HEK293 (cell line): ENCODE data around the gene ZNRF1.
A peak's percentile ranks its signal among the peaks of the same experiment; 100 is the strongest.

ENCODE experiments used
- CTCF ChIA-PET: fragments of 350-600 bp; formaldehyde crosslinking; extraction: SDS; loops from one replicate; lab custom pipeline; 2021; ENCODE audit warnings: antibody characterized with exemption; lab: Yijun Ruan, JAX
- POLR2A ChIA-PET: fragments of 300-600 bp; formaldehyde crosslinking; extraction: SDS; loops from one replicate; lab custom pipeline; 2020; ENCODE audit warnings: antibody characterized with exemption, inconsistent platforms; lab: Yijun Ruan, JAX
- H3K27ac ChIP-seq: fragments of 200-500 bp; sonication (Bioruptor generic); 2 replicates; pipeline ENCODE4 v1.5.1; 2014; ENCODE audit warnings: low read depth, low read length, control low read depth, inconsistent platforms; ENCODE audit errors: extremely low read depth
- H3K36me3 ChIP-seq, 2 experiments: fragments of 200-500 bp in 1 of 2; sonication (Bioruptor generic) in 1 of 2; 1 replicate in 1 of 2; 2 replicates in 1 of 2; pipeline ENCODE4 v1.5.1; 2014 to 2017; ENCODE audit warnings: inconsistent platforms in 2 of 2, low read length in 2 of 2; ENCODE audit not compliant: control insufficient read depth in 2 of 2, insufficient read depth in 1 of 2
- H3K4me1 ChIP-seq: fragments of 200-500 bp; sonication (Bioruptor generic); 2 replicates; pipeline ENCODE4 v1.5.1; 2014; ENCODE audit warnings: mild to moderate bottlenecking, low read length, inconsistent platforms; ENCODE audit not compliant: control insufficient read depth, insufficient read depth
- H3K4me3 ChIP-seq: 2 replicates; pipeline ENCODE4 v1.5.1; 2011; ENCODE audit warnings: low read depth, mild to moderate bottlenecking, control low read depth, low read length, moderate library complexity
- H3K9me3 ChIP-seq: fragments of 200-500 bp; sonication (Bioruptor generic); 2 replicates; pipeline ENCODE4 v1.5.1; 2014; ENCODE audit warnings: low read depth, low read length, inconsistent platforms; ENCODE audit not compliant: control insufficient read depth, insufficient read depth
- AEBP2 ChIP-seq: fragments of 450-650 bp; formaldehyde crosslinking; IDR thresholded peaks from 2 replicates; pipeline ENCODE4 v1.5.1; 2016; ENCODE audit warnings: missing biosample characterization, missing genetic modification characterization, borderline replicate concordance
- KLF16 ChIP-seq: fragments of 450-650 bp; formaldehyde crosslinking; IDR thresholded peaks from 2 replicates; pipeline ENCODE4 v1.5.1; 2017; ENCODE audit warnings: missing biosample characterization, missing genetic modification characterization
- KLF9 ChIP-seq: fragments of 450-650 bp; formaldehyde crosslinking; IDR thresholded peaks from 2 replicates; pipeline ENCODE4 v1.5.1; 2016; ENCODE audit warnings: missing biosample characterization, missing genetic modification characterization, low read depth
- OVOL3 ChIP-seq: fragments of 450-650 bp; formaldehyde crosslinking; IDR thresholded peaks from 2 replicates; pipeline ENCODE4 v1.5.1; 2016; ENCODE audit warnings: missing biosample characterization, missing genetic modification characterization
- ZBTB49 ChIP-seq: fragments of 450-650 bp; formaldehyde crosslinking; IDR thresholded peaks from 2 replicates; pipeline ENCODE4 v1.5.1; 2016; ENCODE audit warnings: missing biosample characterization, missing genetic modification characterization, low read depth
- ZFHX2 ChIP-seq: fragments of 450-650 bp; formaldehyde crosslinking; conservative IDR thresholded peaks from 2 replicates; pipeline ENCODE4 v1.5.1; 2016; ENCODE audit warnings: missing biosample characterization, missing genetic modification characterization
- ZNF10 ChIP-seq: fragments of 450-650 bp; formaldehyde crosslinking; IDR thresholded peaks from 2 replicates; pipeline ENCODE4 v1.5.1; 2017; ENCODE audit warnings: missing biosample characterization, missing genetic modification characterization
- ZNF121 ChIP-seq: fragments of 450-650 bp; formaldehyde crosslinking; IDR thresholded peaks from 2 replicates; pipeline ENCODE4 v1.5.1; 2016; ENCODE audit warnings: missing biosample characterization, missing genetic modification characterization
- ZNF155 ChIP-seq: fragments of 450-650 bp; formaldehyde crosslinking; IDR thresholded peaks from 2 replicates; pipeline ENCODE4 v1.5.1; 2016; ENCODE audit warnings: missing biosample characterization, missing genetic modification characterization
- ZNF175 ChIP-seq: fragments of 450-650 bp; formaldehyde crosslinking; IDR thresholded peaks from 2 replicates; pipeline ENCODE4 v1.5.1; 2016; ENCODE audit warnings: missing biosample characterization, missing genetic modification characterization
- ZNF19 ChIP-seq: fragments of 450-650 bp; formaldehyde crosslinking; IDR thresholded peaks from 2 replicates; pipeline ENCODE4; 2016; ENCODE audit warnings: missing biosample characterization, missing genetic modification characterization, low read depth
- ZNF530 ChIP-seq: fragments of 450-650 bp; formaldehyde crosslinking; IDR thresholded peaks from 2 replicates; pipeline ENCODE4 v1.5.1; 2016; ENCODE audit warnings: low read depth, missing biosample characterization, missing genetic modification characterization
- ZNF639 ChIP-seq: fragments of 450-650 bp; formaldehyde crosslinking; IDR thresholded peaks from 2 replicates; pipeline ENCODE4 v1.5.1; 2016; ENCODE audit warnings: missing biosample characterization, missing genetic modification characterization
- ZNF701 ChIP-seq: fragments of 450-650 bp; formaldehyde crosslinking; IDR thresholded peaks from 2 replicates; pipeline ENCODE4 v1.5.1; 2016; ENCODE audit warnings: missing biosample characterization, missing genetic modification characterization
- ZNF830 ChIP-seq: fragments of 450-650 bp; IDR thresholded peaks from 2 replicates; pipeline ENCODE4 v1.5.0; 2018; ENCODE audit warnings: missing biosample characterization, missing genetic modification characterization, low read depth, mild to moderate bottlenecking, moderate library complexity
- ZNF843 ChIP-seq: fragments of 450-650 bp; formaldehyde crosslinking; IDR thresholded peaks from 2 replicates; pipeline ENCODE4 v1.5.1; 2016; ENCODE audit warnings: missing biosample characterization, missing genetic modification characterization
- ZSCAN30 ChIP-seq: fragments of 450-650 bp; IDR thresholded peaks from 2 replicates; pipeline ENCODE4 v1.5.1; 2018; ENCODE audit warnings: missing biosample characterization, mild to moderate bottlenecking, missing genetic modification characterization, moderate library complexity

ZNRF1 gene

GRCh38 chr16:75029854-75030253 is 31.0 kb downstream of the ZNRF1 start (continued):
- no peak for TF ChIP-seq ZNF639 (tag by site-specific recombination)
- TF ChIP-seq ZNF175 (tag by site-specific recombination): no peak
- TF ChIP-seq ZSCAN30: no peak
- no peak for TF ChIP-seq ZNF701
- no peak for TF ChIP-seq ZNF121 (tag by site-specific recombination)

- H3K36me3 ChIP-seq: peaks cover 0 to 4% of the 10 kb centered on the region in 2 experiments; a peak in 2 of 3 replicates
- H3K4me3 ChIP-seq: no peak overlapping the region
- TF ChIP-seq OVOL3: no peak
- 0 out of 2 replicates have a peak, but pooled peaks have one; percentile 9 for TF ChIP-seq ZNF121 (tag by site-specific recombination)
- ChIA-PET CTCF (interaction anchor here (1.2 kb wide), 1 partner anchor 79 kb away, joined by 4 read pairs; no protein-coding TSS in a partner anchor), POLR2A (no interaction called here)
- no peaks in the 10 kb centered on the region for H3K9me3 ChIP-seq
- no peaks in the 10 kb centered on the region for H3K4me1 ChIP-seq
- H3K27ac ChIP-seq: no peak overlapping the region
Observed at GRCh38 chr16:75032655-75033054, 33.8 kb downstream of the ZNRF1 start.

GRCh38 chr16:75035410-75035968 is 36.7 kb downstream of the ZNRF1 start:
- POLR2A ChIA-PET: no interaction called here
- Histone ChIP-seq H3K9me3 (no peaks in the 10 kb centered on the region), H3K36me3 (peaks cover 0 to 4% of the 10 kb centered on the region in 2 experiments; a peak in 1 of 3 replicates), H3K27ac (no peak overlapping the region)
- TF ChIP-seq ZBTB49 (tag by site-specific recombination): no peak
- no peak for TF ChIP-seq ZNF155 (tag by site-specific recombination)
- TF ChIP-seq ZNF530 (tag by site-specific recombination): no peak
- TF ChIP-seq AEBP2 (tag by site-specific recombination): no peak
- no peak for TF ChIP-seq KLF9 (tag by site-specific recombination)
- TF ChIP-seq ZNF830: no peak
- TF ChIP-seq ZNF10 (tag by site-specific recombination): no peak
- TF ChIP-seq ZNF19 (tag by site-specific recombination): no peak
- TF ChIP-seq ZFHX2: no peak
- no peak for TF ChIP-seq ZNF843 (tag by site-specific recombination)
- no peak for TF ChIP-seq KLF16
- TF ChIP-seq, all 188 proteins: peak for 0
- CTCF ChIA-PET: no interaction called here
- Histone ChIP-seq H3K4me3 (no peak overlapping the region), H3K4me1 (no peaks in the 10 kb centered on the region)
